GM21825 (cell line): ENCODE data around the gene PHF13.
"Not testable (repeated sequence)": the region's sequence is repeated elsewhere in the genome, so short reads cannot be mapped to it uniquely, and the experiment has no call there.

ENCODE experiments used
- ATAC-seq: cut with Tn5 transposase; IDR thresholded peaks from one replicate; pipeline ENCODE4 v1.9.1; 2021; ENCODE audit warnings: mild to moderate bottlenecking, moderate library complexity; ENCODE audit not compliant: unreplicated experiment

The PHF13 gene

GRCh38 chr1:6627031-6627430 lies 13.5 kb downstream of the PHF13 start:
- no peak for ATAC-seq

DNA sequence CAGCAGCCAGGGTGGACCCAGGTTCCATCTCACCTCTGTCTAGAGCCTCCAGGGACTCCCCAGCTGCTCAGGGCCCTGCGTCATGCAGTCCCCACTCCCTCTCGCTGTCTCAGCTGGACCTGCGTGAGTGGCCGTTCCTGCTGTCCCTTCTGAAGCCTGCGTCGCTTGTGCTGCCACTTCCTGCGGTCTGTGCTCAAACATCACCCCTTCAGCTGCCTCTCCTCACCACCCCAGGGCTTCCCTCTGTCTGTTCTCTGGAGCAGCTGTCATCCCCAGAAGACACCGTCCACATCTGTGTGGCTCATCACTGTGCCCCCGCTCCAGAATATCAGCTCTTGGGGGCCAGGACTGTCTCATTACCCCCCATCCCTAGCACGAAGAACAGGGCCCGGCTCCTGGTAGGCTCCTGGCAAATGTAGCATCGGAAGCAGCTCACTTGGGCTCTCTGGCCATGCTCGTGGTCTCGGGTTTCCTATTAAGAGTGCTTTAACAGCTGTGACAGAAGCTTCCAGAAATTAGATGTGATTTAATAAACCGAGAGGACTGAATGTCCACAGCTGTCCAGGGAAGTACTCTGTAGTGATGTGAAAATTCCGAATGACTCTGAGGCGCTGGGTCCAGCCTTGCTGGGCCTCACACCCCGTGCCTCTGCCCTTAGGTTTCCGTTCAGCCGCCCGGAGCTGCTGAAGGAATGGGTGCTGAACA lies 14.5 kb downstream of the PHF13 start:
- no peak for ATAC-seq

DNA sequence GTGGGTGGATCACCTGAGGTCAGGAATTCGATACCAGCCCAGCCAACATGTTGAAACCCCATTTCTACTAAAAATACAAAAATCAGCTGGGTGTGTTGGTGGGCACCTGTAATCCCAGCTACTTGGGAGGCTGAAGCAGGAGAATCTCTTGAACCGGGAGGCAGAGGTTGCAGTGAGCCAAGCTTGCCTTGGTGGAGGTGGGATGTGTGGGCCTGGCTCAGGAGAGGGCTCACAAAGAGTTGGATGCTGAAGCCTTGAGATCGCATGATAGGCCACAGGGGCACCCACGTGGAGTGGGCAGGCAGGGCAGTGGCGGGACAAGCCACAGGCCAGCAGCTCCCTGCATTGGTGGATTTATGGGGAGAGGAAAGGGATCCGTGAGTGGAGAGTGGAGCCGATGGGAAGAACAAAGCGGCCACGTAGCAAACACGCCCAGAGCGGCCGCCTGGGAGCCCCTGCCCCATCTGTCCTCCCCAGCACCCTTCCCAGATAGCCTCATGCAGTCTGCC lies 15.5 kb downstream of the PHF13 start:
- ATAC-seq = no peak

DNA sequence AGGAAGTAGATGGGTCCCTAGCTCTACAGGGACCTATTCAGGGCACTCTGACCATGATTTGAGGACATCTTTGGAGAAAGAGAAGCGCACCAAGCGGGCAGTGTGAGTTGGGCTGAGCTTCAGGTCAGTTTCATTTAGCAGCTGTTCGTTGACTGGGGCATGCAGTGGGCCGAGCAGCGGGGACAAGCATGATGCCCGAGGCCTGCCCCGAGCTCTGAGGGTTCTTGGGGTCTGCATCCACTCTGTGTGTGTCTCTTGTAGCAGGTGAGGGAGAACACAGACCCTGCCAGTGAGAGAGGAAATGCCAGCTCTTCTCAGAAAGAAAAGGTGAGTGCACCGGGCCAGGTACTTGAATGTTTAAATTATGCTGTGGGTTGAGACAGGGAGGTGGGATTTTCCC lies 16.5 kb downstream of the PHF13 start:
- no peak for ATAC-seq

GRCh38 chr1:6631058-6631457 lies 17.5 kb downstream of the PHF13 start:
- no peak for ATAC-seq

- no peak for ATAC-seq
Observed at GRCh38 chr1:6632588-6633514, 19.3 kb downstream of the PHF13 start.

DNA sequence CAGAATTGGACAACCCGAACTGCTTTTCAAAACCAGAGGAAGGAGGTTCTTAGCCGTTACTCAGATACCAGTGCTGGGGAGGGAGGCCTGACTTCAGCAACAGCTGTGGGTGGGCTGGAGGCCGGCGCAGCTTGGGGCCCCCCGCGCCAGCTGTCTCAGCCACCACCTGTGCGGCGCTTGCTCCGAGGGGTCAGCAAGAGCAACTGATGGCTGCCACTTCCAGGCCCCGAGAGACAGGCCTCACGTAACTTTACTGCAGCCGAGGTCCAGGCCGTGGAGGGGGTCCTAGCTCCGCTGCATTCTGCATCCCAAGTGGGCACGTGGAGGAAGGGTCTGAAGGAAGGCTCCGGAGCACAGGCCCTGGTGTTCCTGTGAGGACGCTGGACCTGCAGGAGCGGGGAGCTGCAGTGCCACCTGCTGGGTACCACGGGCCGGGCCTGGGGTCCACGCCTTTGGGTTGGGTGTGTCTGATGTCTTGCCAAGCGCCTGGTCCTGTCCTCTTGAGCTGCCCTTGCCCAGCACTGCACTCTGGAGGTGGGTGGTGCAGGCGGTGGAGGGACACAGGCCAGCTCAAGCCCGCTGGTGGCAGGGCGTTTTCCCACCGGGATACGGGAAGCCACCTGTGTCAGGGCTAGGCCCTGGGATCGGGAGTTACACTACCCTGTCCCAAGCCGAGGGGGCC lies 21.0 kb downstream of the PHF13 start:
- ATAC-seq = no peak

DNA sequence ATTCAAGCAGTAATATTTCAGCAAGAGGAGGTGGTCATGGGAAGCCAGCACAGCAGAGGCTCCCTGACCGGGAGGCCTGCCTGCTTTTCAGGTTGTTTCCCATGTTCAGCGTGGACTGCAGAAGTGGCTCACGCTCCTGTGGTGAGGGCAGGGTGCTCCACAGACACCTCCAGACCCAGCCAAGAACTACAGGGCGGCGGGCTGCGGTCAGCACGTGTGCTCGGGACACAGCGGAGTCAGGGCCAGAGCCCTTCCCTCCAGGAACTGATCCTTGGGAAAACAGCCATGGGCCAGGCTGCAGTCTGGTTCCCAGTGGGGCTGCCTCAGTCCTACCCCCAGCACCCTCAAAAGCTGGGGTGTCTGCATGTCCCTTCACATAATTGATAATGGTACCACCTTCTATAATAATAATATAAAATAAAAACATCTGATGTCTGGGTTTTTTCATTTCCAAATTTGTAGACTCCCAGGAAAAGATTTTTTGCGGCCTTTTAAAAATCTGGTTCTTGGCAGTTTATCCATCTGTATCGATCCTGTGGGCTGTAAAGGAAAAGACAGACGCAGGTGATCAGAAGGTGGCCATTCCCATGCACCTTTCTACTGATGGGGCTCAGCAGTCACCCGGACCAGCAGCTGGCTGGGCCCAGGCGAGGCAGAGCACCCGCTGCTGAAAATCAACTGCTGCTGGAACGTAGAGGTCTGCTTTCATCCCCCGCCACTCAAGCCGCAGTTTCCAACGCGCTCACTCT lies 21.8 kb downstream of the PHF13 start:
- ATAC-seq = no peak

DNA sequence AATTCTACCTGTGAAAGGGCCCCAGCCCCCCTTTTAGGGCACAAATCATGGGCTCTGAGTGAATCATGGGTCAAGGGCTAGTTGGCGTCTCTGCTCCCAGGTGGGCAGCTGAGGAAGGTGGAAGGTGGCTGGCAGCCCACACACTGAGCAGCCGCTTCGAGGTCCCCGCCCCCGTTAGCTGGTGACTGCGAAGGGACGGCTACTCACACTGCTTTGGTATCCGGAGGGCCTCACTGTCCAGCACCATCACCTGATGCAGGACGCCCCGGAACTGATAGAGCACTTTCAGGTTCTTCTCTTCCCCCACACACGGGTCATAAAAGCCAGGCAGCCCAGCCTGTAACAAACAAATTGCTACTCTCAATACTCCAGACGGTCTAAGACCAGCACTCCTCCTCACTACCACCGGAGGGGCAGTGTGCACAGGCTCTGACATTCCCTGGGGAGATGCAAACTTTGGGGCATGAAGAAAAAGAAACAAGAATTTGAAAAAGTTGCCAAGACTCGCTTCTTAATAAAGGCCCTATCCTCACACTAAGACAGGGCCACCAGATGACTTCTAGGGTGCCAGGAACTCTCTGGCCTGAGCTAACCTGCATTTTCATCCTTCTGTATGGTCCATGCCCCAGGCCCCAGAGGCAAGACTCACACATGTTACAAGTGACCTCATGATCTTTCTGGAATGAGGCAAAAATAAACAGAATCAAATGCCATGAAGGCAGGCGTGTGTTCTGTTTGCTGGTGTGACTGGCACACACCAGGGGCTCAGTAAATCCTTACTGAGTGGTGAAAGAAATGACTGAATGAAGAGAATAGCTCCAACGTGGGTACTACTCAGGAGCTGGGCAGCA lies 22.6 kb downstream of the PHF13 start:
- no peak for ATAC-seq

GRCh38 chr1:6636778-6637177 lies 23.2 kb downstream of the PHF13 start:
- ATAC-seq = not testable (repeated sequence)

GRCh38 chr1:6637770-6638169 lies 24.2 kb downstream of the PHF13 start:
- ATAC-seq = no peak

- ATAC-seq = no peak
Observed at GRCh38 chr1:6638226-6638625, 24.7 kb downstream of the PHF13 start.

- ATAC-seq = not testable (repeated sequence)
Observed at GRCh38 chr1:6640867-6641266, 27.3 kb downstream of the PHF13 start.

GRCh38 chr1:6645018-6645417 lies 31.5 kb downstream of the PHF13 start:
- no peak for ATAC-seq

GRCh38 chr1:6646499-6647148 lies 33.1 kb downstream of the PHF13 start:
- ATAC-seq = no peak

DNA sequence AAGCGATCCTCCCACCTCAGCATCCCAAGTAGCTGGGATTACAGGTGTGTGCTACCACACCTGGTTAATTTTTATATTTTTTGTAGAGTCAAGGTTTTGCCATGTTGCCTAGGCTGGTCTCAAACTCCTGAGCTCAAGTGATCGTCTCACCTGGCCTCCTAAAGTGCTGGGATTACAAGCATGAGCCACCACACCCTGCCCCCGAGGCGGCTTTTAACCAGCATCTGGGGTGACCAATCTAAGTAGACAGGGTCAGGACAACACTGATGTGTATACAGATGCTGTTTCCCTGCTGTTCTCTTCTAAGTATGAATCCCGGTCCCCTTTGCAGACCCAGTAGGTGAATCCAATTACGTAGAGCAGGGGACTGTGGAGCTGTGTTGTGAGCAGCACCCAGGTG lies 35.0 kb downstream of the PHF13 start:
- no peak for ATAC-seq

DNA sequence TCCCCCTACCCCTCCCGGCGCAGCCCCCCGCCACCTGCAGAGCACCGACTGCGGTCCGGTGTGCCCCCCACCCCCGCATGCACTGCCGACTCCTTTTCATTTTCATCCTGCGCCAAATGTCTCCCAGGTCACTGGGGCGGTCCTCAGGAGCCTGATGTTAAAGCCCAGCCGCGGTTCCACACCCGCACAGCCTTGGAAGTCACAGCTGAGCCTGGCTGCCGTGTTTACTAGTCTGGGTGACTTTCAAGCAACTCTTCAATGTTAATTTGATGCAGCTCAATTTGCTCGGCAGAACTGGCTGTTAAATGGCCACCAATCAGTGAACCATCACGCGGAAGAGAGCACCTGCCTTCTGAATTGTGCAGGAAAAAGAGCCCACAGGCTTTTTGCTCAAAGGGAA lies 38.4 kb downstream of the PHF13 start:
- no peak for ATAC-seq

DNA sequence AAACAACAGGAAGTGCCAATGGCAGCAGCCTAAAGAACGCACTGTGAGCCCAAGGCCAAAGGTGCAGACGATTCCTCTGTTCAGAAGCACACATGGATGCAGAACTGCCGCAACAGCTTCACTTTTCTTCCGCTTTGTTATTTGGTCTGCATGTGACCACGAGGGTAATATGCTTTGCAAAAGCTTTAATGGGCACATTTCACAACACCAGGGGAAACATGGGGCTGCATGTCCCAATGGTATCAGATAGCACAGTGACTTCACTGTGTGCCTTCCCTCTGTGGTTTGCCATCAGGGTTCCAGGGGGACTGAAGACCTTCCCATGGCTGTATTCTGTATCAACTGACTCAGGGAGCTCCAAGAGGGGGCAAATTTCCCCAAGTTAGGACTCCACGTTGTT lies 39.5 kb downstream of the PHF13 start:
- no peak for ATAC-seq
